Cardiac fibroblast (primary cell): ENCODE data around the gene RECQL.
A peak's percentile ranks its signal among the peaks of the same experiment; 100 is the strongest.

ENCODE experiments used
- DNase-seq, 2 donors: peaks; one replicate each; pipeline versions ENCODE4 v3.0.0 to v3.0.0-alpha.2; 2010; ENCODE audit warnings: low read depth in 2 of 2
- H3K4me3 ChIP-seq, 2 donors: replicated peaks in 1 of 2; 1 replicate in 1 of 2; 2 replicates in 1 of 2; pipeline ENCODE4 v1.5.1; 2011; ENCODE audit warnings: low read depth in 2 of 2, low read length in 2 of 2, mild to moderate bottlenecking in 2 of 2, moderate library complexity in 1 of 2
- CTCF ChIP-seq: IDR thresholded peaks from one replicate; pipeline ENCODE4 v1.5.1; 2011; ENCODE audit warnings: low read depth, mild to moderate bottlenecking, low read length, inconsistent platforms

RECQL gene

DNA sequence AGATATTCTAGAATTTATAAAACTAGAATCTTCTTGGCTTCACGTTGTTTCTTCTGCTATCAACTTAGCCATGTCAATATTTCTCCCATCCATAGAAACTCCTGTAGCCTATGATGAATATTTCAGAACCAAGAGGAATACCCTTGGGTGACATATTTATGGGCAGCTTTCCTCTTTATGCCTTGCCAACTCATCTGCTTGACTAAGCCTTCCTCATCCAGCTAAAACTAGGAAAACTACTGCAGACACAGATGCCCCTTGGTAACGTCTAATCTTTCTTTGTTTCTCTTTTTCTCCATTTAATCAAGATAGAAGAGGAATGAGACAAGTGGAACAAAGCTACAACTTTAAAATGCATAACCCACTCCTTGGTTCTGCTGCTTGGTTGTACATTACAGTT lies 6.4 kb upstream of the RECQL start:
- no peak for TF ChIP-seq CTCF
- H3K4me3 ChIP-seq = no peak overlapping the region
- DNase-seq = no peak

DNA sequence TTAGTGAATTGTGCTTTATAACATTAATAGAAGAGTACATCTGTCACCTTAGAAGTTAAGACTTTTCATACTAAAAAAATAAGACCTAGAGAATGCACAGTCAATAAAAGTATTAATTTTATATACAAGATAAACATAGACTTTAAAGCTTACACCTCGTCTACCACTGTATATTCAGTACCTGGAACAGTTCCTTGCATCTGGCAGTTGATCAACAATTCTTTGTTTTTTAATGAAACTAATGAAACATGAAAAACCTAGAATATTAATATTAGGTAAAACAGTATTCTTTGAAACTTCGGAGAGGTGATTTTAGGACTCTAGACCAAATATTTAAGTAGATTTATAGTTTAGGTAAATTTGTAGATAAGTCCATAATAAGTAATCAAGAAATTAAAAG lies 4.5 kb upstream of the RECQL start:
- no peak overlapping the region for H3K4me3 ChIP-seq
- no peak for DNase-seq
- no peak for TF ChIP-seq CTCF

- peak overlapping the region; percentile 87 to 99 for H3K4me3 ChIP-seq
- TF ChIP-seq CTCF = no peak
- no peak for DNase-seq
These were observed 1.4 kb upstream of the RECQL start for GRCh38 chr12:21502872-21503271.

DNA sequence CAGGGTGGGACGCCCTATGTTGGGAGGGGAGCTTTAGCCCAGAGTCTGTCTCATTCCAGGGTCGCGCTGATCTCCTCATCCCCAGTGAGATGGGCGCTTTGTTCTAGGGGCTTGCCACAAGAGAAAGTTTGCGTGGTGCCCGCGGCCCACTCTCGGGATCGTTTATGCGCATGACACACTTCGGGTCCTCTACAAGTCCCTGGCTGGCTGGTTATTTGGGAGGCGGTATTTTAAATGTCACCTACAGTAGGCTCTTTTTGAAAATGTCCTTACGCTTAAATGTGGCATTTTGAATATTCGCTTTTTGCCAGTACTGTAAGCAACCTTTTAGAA lies 695 bp upstream of the RECQL start:
- peak overlapping the region; percentile 87 to 99 for H3K4me3 ChIP-seq
- no peak for TF ChIP-seq CTCF
- DNase-seq = peak; percentile 34 to 42

GRCh38 chr12:21500786-21501257 lies 613 bp downstream of the RECQL start:
- TF ChIP-seq CTCF = no peak
- no peak for DNase-seq
- H3K4me3 ChIP-seq = peak overlapping the region; percentile 87 to 99

GRCh38 chr12:21499765-21500164 lies 1.7 kb downstream of the RECQL start:
- DNase-seq = no peak
- no peak for TF ChIP-seq CTCF
- peak overlapping the region in 1 of 2 donors; percentile 87 for H3K4me3 ChIP-seq

DNA sequence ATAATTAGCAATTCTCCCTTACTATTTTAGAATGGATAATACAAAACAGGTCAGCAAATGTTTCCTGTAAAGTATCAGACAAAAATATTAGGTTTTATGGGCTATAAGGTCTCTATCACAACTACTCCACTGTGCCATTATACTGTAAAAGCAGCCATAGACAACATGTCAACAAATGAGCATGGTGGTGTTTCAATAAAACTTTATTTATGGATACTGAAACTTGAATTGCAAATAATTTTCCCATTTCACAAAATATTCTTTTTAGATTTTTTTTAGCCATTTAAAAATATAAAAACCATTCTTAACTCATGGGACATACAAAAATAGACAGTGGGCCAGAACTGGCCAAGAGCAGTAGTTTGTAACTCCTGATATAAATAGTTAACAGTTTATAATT lies 15.4 kb downstream of the RECQL start:
- H3K4me3 ChIP-seq = no peak overlapping the region
- no peak for TF ChIP-seq CTCF
- no peak for DNase-seq
